Type B pancreatic cell (in vitro differentiated cells): ENCODE measurements around the gene EPB41L4B. TPM values are rescaled to one million over a fixed set of nuclear protein-coding genes. Genes with fewer than 3 reads are reported as not detected.
A peak's percentile ranks its signal among the peaks of the same experiment; 100 is the strongest.

Experiments
- DNase-seq: peaks from one replicate; pipeline ENCODE4 v3.0.0; 2021; ENCODE audit warnings: mixed read lengths; ENCODE audit not compliant: unreplicated experiment; ENCODE audit errors: extremely low spot score
- H3K27ac Mint-ChIP-seq: 2 replicates; pipeline ENCODE4 v1.8.0; 2021; ENCODE audit warnings: mild to moderate bottlenecking, mixed read lengths
- H3K27me3 Mint-ChIP-seq: 2 replicates; pipeline ENCODE4 v1.8.0; 2021; ENCODE audit warnings: mixed read lengths
- H3K36me3 Mint-ChIP-seq: 2 replicates; pipeline ENCODE4 v1.8.0; 2021; ENCODE audit warnings: mixed read lengths
- H3K4me1 Mint-ChIP-seq: one replicate; pipeline ENCODE4 v1.8.0; 2021; ENCODE audit warnings: mixed read lengths; ENCODE audit not compliant: unreplicated experiment
- H3K4me3 Mint-ChIP-seq: 2 replicates; pipeline ENCODE4 v1.8.0; 2021; ENCODE audit warnings: mild to moderate bottlenecking, mixed read lengths
- H3K9me3 Mint-ChIP-seq: 2 replicates; pipeline ENCODE4 v1.8.0; 2021; ENCODE audit warnings: mixed read lengths
- CTCF ChIP-seq: fragments of 200-600 bp; sonication (generic); conservative IDR thresholded peaks from 2 replicates; pipeline ENCODE4 v1.5.0; 2021; ENCODE audit warnings: antibody characterized with exemption, mild to moderate bottlenecking
- total RNA-seq: library from RNA; stranded (reverse); gene quantifications from 2 replicates; pipeline ENCODE4 v1.2.1, GENCODE V29; 2021; ENCODE audit warnings: low replicate concordance

Gene EPB41L4B
- total RNA-seq, 1 donor from 2014 or later = 14.4 TPM

GRCh38 chr9:109150925-109151545 is 169.8 kb downstream of the EPB41L4B start:
- Mint-ChIP-seq H3K4me3 (no peak overlapping the region), H3K4me1 (no peaks in the 10 kb centered on the region), H3K27ac (no peak overlapping the region), H3K27me3 (no peaks in the 10 kb centered on the region), H3K9me3 (peaks cover 7% of the 10 kb centered on the region), H3K36me3 (no peaks in the 10 kb centered on the region)
- TF ChIP-seq CTCF = no peak
- DNase-seq = no peak

- Mint-ChIP-seq H3K4me3 (no peak overlapping the region), H3K27ac (no peak overlapping the region), H3K27me3 (no peaks in the 10 kb centered on the region), H3K9me3 (peaks cover 7% of the 10 kb centered on the region), H3K36me3 (no peaks in the 10 kb centered on the region), H3K4me1 (no peaks in the 10 kb centered on the region)
- DNase-seq = no peak
- no peak for TF ChIP-seq CTCF
Observed at GRCh38 chr9:109149722-109150121, 171.1 kb downstream of the EPB41L4B start.

GRCh38 chr9:109149089-109149488 is 171.8 kb downstream of the EPB41L4B start:
- Mint-ChIP-seq H3K27ac (no peak overlapping the region), H3K4me1 (peaks cover under 1% of the 10 kb centered on the region), H3K27me3 (no peaks in the 10 kb centered on the region), H3K9me3 (peaks cover 7% of the 10 kb centered on the region), H3K4me3 (no peak overlapping the region), H3K36me3 (no peaks in the 10 kb centered on the region)
- no peak for DNase-seq
- TF ChIP-seq CTCF = no peak

GRCh38 chr9:109145051-109145450 is 175.8 kb downstream of the EPB41L4B start:
- Mint-ChIP-seq H3K9me3 (no peaks in the 10 kb centered on the region), H3K36me3 (no peaks in the 10 kb centered on the region), H3K27me3 (no peaks in the 10 kb centered on the region), H3K4me3 (no peak overlapping the region), H3K27ac (no peak overlapping the region), H3K4me1 (peaks cover 4% of the 10 kb centered on the region)
- no peak for TF ChIP-seq CTCF
- no peak for DNase-seq

GRCh38 chr9:109143881-109144562 is 176.8 kb downstream of the EPB41L4B start:
- H3K4me1 Mint-ChIP-seq = peaks cover 4% of the 10 kb centered on the region
- no peak overlapping the region for H3K27ac Mint-ChIP-seq
- no peaks in the 10 kb centered on the region for H3K9me3 Mint-ChIP-seq
- no peaks in the 10 kb centered on the region for H3K36me3 Mint-ChIP-seq
- TF ChIP-seq CTCF = peak; percentile 61
- H3K27me3 Mint-ChIP-seq = no peaks in the 10 kb centered on the region
- no peak overlapping the region for H3K4me3 Mint-ChIP-seq
- DNase-seq = no peak
